ENCODE measurements around the gene SMIM27. TPM values are rescaled to one million over a fixed set of nuclear protein-coding genes. Genes with fewer than 3 reads are reported as not detected.
A peak's percentile ranks its signal among the peaks of the same experiment; 100 is the strongest.

Gene SMIM27
- total RNA-seq (2021) (6.5 and 7.6 TPM in 2 replicates), Bru-seq, nascent RNA (percentile 45 among the genes with signal in this experiment), BruChase-seq, experiment 1, labeled RNA remaining after a 2-hour chase (percentile 31 among the genes with signal in this experiment), BruChase-seq, experiment 2, labeled RNA remaining after a 6-hour chase (percentile 33 among the genes with signal in this experiment)
- long read RNA-seq, partial matches to known transcripts: 13 of 14 reads
- long read RNA-seq, other reads (novel, unspliced or antisense): 0 of 14 reads

GRCh38 chr9:32552172-32552872, at the start of gene SMIM27, which contains the start of gene TOPORS:
Gene SMIM27 (plus strand): TSS chr9:32552327. CDS start chr9:32552435, 108 bp downstream.
Gene TOPORS (minus strand): TSS chr9:32552586. CDS start chr9:32552436, 150 bp downstream.
- Histone ChIP-seq H3K36me3 (ENCODE audit: insufficient read depth, low read length, poor library complexity, severe bottlenecking) (no peaks in the 10 kb centered on the region), H3K4me1 (ENCODE audit: insufficient read depth, low read length, poor library complexity, severe bottlenecking) (peaks cover 12% of the 10 kb centered on the region), H3K4me3 (ENCODE audit: low read depth, low read length, poor library complexity, severe bottlenecking) (peak within 1 kb of the TSS; percentile 91), H3K27me3 (replicated peaks; ENCODE audit: insufficient read depth, low read depth, low read length, poor library complexity) (no peaks in the 10 kb centered on the region), H3K9me3 (ENCODE audit: low read depth, low read length, poor library complexity, severe bottlenecking) (no peaks in the 10 kb centered on the region), H3K27ac (ENCODE audit: low read depth, low read length, poor library complexity, severe bottlenecking) (peak within 1 kb of the TSS; percentile 98)
- ChIA-PET CTCF (interaction anchor here (1.5 kb wide), 1 partner anchor 173 kb away, joined by 3 read pairs; no protein-coding TSS in a partner anchor), POLR2A (ENCODE audit: low non-redundant PET) (no interaction called here)
- intact Hi-C loops (cut with micrococcal nuclease; ENCODE audit: unreplicated experiment): no loop called here
- BruUV-seq (replicated peaks): TSS peak; percentile 83
- peak; percentile 95 for DNase-seq (ENCODE audit: low spot score)
- TF ChIP-seq CTCF (conservative IDR thresholded peaks at IDR 0.05; ENCODE audit: low read depth, low read length) (no peak), EZH2 (IDR thresholded peaks at IDR 0.05; ENCODE audit: borderline replicate concordance, low read depth, low read length, poor library complexity, severe bottlenecking) (no peak)

- DNase-seq (ENCODE audit: low spot score): peak; percentile 27
- no TSS peak for BruUV-seq (replicated peaks)
- intact Hi-C loops (cut with micrococcal nuclease; ENCODE audit: unreplicated experiment): loop anchor here (10.0 kb wide), 1 partner anchor 62 kb away; no protein-coding TSS in a partner anchor
- H3K27ac ChIP-seq (ENCODE audit: low read depth, low read length, poor library complexity, severe bottlenecking): no peak overlapping the region
- no peaks in the 10 kb centered on the region for H3K36me3 ChIP-seq (ENCODE audit: insufficient read depth, low read length, poor library complexity, severe bottlenecking)
- H3K4me1 ChIP-seq (ENCODE audit: insufficient read depth, low read length, poor library complexity, severe bottlenecking): no peaks in the 10 kb centered on the region
- CTCF ChIA-PET: interaction anchor here (1.1 kb wide), 1 partner anchor 24 kb away, joined by 3 read pairs; the partner anchor contains the start of gene RIGI
- POLR2A ChIA-PET (ENCODE audit: low non-redundant PET): no interaction called here
- no peaks in the 10 kb centered on the region for H3K27me3 ChIP-seq (replicated peaks; ENCODE audit: insufficient read depth, low read depth, low read length, poor library complexity)
- H3K4me3 ChIP-seq (ENCODE audit: low read depth, low read length, poor library complexity, severe bottlenecking): no peak overlapping the region
- no peaks in the 10 kb centered on the region for H3K9me3 ChIP-seq (ENCODE audit: low read depth, low read length, poor library complexity, severe bottlenecking)
- TF ChIP-seq EZH2 (IDR thresholded peaks at IDR 0.05; ENCODE audit: borderline replicate concordance, low read depth, low read length, poor library complexity, severe bottlenecking) (no peak), CTCF (conservative IDR thresholded peaks at IDR 0.05; ENCODE audit: low read depth, low read length) (no peak)
Observed at GRCh38 chr9:32502464-32502863, 49.7 kb upstream of the SMIM27 start.

GRCh38 chr9:32503008-32503407, 49.1 kb upstream of the SMIM27 start:
- POLR2A ChIA-PET (ENCODE audit: low non-redundant PET): no interaction called here
- intact Hi-C loops (cut with micrococcal nuclease; ENCODE audit: unreplicated experiment): loop anchor here (10.0 kb wide), 1 partner anchor 62 kb away; no protein-coding TSS in a partner anchor

More at GRCh38 chr9:32503008-32503407, 49.1 kb upstream of the SMIM27 start:
- TF ChIP-seq EZH2 (IDR thresholded peaks at IDR 0.05; ENCODE audit: borderline replicate concordance, low read depth, low read length, poor library complexity, severe bottlenecking): no peak
- TF ChIP-seq CTCF (conservative IDR thresholded peaks at IDR 0.05; ENCODE audit: low read depth, low read length): no peak
- H3K4me3 ChIP-seq (ENCODE audit: low read depth, low read length, poor library complexity, severe bottlenecking): no peak overlapping the region
- H3K27me3 ChIP-seq (replicated peaks; ENCODE audit: insufficient read depth, low read depth, low read length, poor library complexity): no peaks in the 10 kb centered on the region
- peak; percentile 17 for DNase-seq (ENCODE audit: low spot score)
- no peaks in the 10 kb centered on the region for H3K9me3 ChIP-seq (ENCODE audit: low read depth, low read length, poor library complexity, severe bottlenecking)
- CTCF ChIA-PET: interaction anchor here (0.6 to 1.1 kb wide), 2 partner anchors 23 to 79 kb away, joined by 3 read pairs; partner anchors contain the start of gene RIGI
- no peaks in the 10 kb centered on the region for H3K4me1 ChIP-seq (ENCODE audit: insufficient read depth, low read length, poor library complexity, severe bottlenecking)
- H3K27ac ChIP-seq (ENCODE audit: low read depth, low read length, poor library complexity, severe bottlenecking): no peak overlapping the region
- H3K36me3 ChIP-seq (ENCODE audit: insufficient read depth, low read length, poor library complexity, severe bottlenecking): no peaks in the 10 kb centered on the region
- BruUV-seq (replicated peaks): no TSS peak

Measured in A673 (cell line).